K562 (cell line): Measurements from ENCODE around the gene PTH2. TPM values are rescaled to one million over a fixed set of nuclear protein-coding genes. Genes with fewer than 3 reads are reported as not detected.
A peak's percentile ranks its signal among the peaks of the same experiment; 100 is the strongest.

ENCODE experiments used
- CC2D1A ChIP-seq: fragments of 450-650 bp; IDR thresholded peaks from 2 replicates; pipeline ENCODE4 v1.6.1; 2017; ENCODE audit warnings: mild to moderate bottlenecking
- CHD4 ChIP-seq: fragments of 200-600 bp; sonication (generic); IDR thresholded peaks from 3 replicates; pipeline ENCODE4 v1.6.1; 2012; ENCODE audit warnings: low read depth, mild to moderate bottlenecking, mixed read lengths, low read length, inconsistent platforms; ENCODE audit not compliant: insufficient read depth, insufficient replicate concordance, poor library complexity, severe bottlenecking
- COPS2 ChIP-seq: fragments of 450-650 bp; conservative IDR thresholded peaks from 2 replicates; pipeline ENCODE4 v1.6.1; 2016; ENCODE audit warnings: mild to moderate bottlenecking, moderate library complexity
- CREB3L1 ChIP-seq: fragments of 450-650 bp; IDR thresholded peaks from 2 replicates; pipeline ENCODE4 v1.6.1; 2014; ENCODE audit warnings: low read depth, mild to moderate bottlenecking, moderate library complexity, borderline replicate concordance
- CREBBP ChIP-seq: IDR thresholded peaks from one replicate; pipeline ENCODE4 v1.6.1; 2012; ENCODE audit warnings: low read depth, mild to moderate bottlenecking, control low read depth, inconsistent platforms, low read length
- CREM ChIP-seq: IDR thresholded peaks from 2 replicates; pipeline ENCODE4 v1.6.1; 2014; ENCODE audit warnings: antibody characterized with exemption, low read depth
- ETS1 ChIP-seq: conservative IDR thresholded peaks from 2 replicates; pipeline ENCODE4 v1.6.1; 2011; ENCODE audit warnings: low read depth, mild to moderate bottlenecking, low read length; ENCODE audit not compliant: control insufficient read depth
- FOXK2 ChIP-seq, 2 experiments: fragments of 450-650 bp; IDR thresholded peaks in 1 of 2; conservative IDR thresholded peaks in 1 of 2; 2 replicates each; pipeline ENCODE4 v1.6.1; 2016; ENCODE audit warnings: low read depth in 2 of 2, mild to moderate bottlenecking in 1 of 2
- FOXP1 ChIP-seq: sonication (generic); formaldehyde crosslinking; IDR thresholded peaks from 2 replicates; pipeline ENCODE4 v1.8.0; 2022; ENCODE audit warnings: mild to moderate bottlenecking, missing genetic modification reagents
- HCFC1 ChIP-seq: IDR thresholded peaks from 2 replicates; pipeline ENCODE4 v1.6.1; 2012; ENCODE audit warnings: low read depth, low read length, improper control_type of control experiment
- LCOR ChIP-seq: sonication (generic); formaldehyde crosslinking; IDR thresholded peaks from 2 replicates; pipeline ENCODE4 v1.8.0; 2022; ENCODE audit warnings: mild to moderate bottlenecking, missing genetic modification reagents
- MYBL2 ChIP-seq, 2 experiments: fragments of 450-650 bp in 1 of 2; sonication (generic) in 1 of 2; formaldehyde crosslinking in 1 of 2; IDR thresholded peaks; 2 replicates each; pipeline versions ENCODE4 v1.6.1 to v1.8.1; 2017 to 2022; ENCODE audit warnings: borderline replicate concordance in 1 of 2, inconsistent platforms in 1 of 2, low read depth in 1 of 2, mild to moderate bottlenecking in 1 of 2, missing genetic modification reagents in 1 of 2, moderate library complexity in 1 of 2
- NFATC3 ChIP-seq: fragments of 450-650 bp; IDR thresholded peaks from 2 replicates; pipeline ENCODE4 v1.6.1; 2017; ENCODE audit warnings: mild to moderate bottlenecking
- PRDM10 ChIP-seq: fragments of 450-650 bp; IDR thresholded peaks from 2 replicates; pipeline ENCODE4 v1.6.1; 2018; ENCODE audit not compliant: partially characterized antibody
- PRPF4 ChIP-seq: fragments of 200-400 bp; formaldehyde crosslinking; IDR thresholded peaks from one replicate; pipeline ENCODE4 v1.6.1; 2017; ENCODE audit warnings: low read length, low read depth, mild to moderate bottlenecking; ENCODE audit not compliant: insufficient read depth, poor library complexity, severe bottlenecking
- PYGO2 ChIP-seq: fragments of 450-650 bp; IDR thresholded peaks from 2 replicates; pipeline ENCODE4 v1.6.1; 2016; ENCODE audit warnings: mild to moderate bottlenecking, missing genetic modification characterization, moderate library complexity, missing compliant biosample characterization
- RFX7 ChIP-seq: fragments of 250-450 bp; sonication (Bioruptor Pico); IDR thresholded peaks from 2 replicates; pipeline ENCODE4 v1.5.1; 2021; ENCODE audit warnings: mild to moderate bottlenecking
- SIN3B ChIP-seq: fragments of 450-650 bp; IDR thresholded peaks from 2 replicates; pipeline ENCODE4 v1.6.1; 2017; ENCODE audit warnings: low read depth, mild to moderate bottlenecking, moderate library complexity
- SMARCB1 ChIP-seq: IDR thresholded peaks from 2 replicates; pipeline ENCODE4 v1.6.1; 2011; ENCODE audit warnings: improper control_type of control experiment, low read depth; ENCODE audit not compliant: insufficient read length
- SRSF1 ChIP-seq: fragments of 200-400 bp; formaldehyde crosslinking; IDR thresholded peaks from 2 replicates; pipeline ENCODE4 v1.6.1; 2017; ENCODE audit warnings: mild to moderate bottlenecking, low read depth, low read length, moderate library complexity
- SUPT5H ChIP-seq: fragments of 450-650 bp; IDR thresholded peaks from 2 replicates; pipeline ENCODE4 v1.6.1; 2016
- TEAD1 ChIP-seq, 2 experiments: fragments of 450-650 bp in 1 of 2; sonication (generic) in 1 of 2; formaldehyde crosslinking; IDR thresholded peaks; 2 replicates each; pipeline versions ENCODE4 v1.4.0 to v1.8.0; 2020 to 2022; ENCODE audit warnings: mild to moderate bottlenecking in 2 of 2, missing genetic modification reagents in 1 of 2
- ZKSCAN1 ChIP-seq: fragments of 150-350 bp; IDR thresholded peaks from 2 replicates; pipeline ENCODE4 v1.6.1; 2016; ENCODE audit warnings: low read depth, low read length
- polyA plus RNA-seq, 8 experiments: library from polyadenylated mRNA; depleted of rRNA in 4 of 8; stranded (reverse) in 5 of 8; unstranded in 3 of 8; fragments of >200 nt; fragmentation: Nextera tagmentation in 2 of 8; fragmentation: Illumina TruSeq in 1 of 8; extraction: Ambion mirVana in 2 of 8; extraction: Trizol in 1 of 8; gene quantifications; 2 replicates each; pipeline versions ENCODE4 v1.2.1 to v1.2.3, GENCODE V29; 2011 to 2014; ENCODE audit warnings: inconsistent platforms in 1 of 8, missing spikeins in 1 of 8
- total RNA-seq, 7 experiments: library from RNA; depleted of rRNA in 6 of 7; stranded (reverse); fragments of >200 nt in 6 of 7; fragmentation: Illumina TruSeq in 2 of 7; extraction: Trizol in 2 of 7; gene quantifications; 2 replicates each; pipeline versions ENCODE4 v1.2.1 to v1.2.3, GENCODE V29; 2011 to 2021; ENCODE audit warnings: low replicate concordance in 1 of 7

PTH2 gene
- total and polyA plus RNA-seq, 9 of the 15 experiments (the other 6 are each of a cell fraction or from before 2014, with no cell fraction given), result 1.3 TPM; not detected in 8

- TF ChIP-seq HCFC1, result no peak
- TF ChIP-seq ZKSCAN1, result no peak
- TF ChIP-seq PRPF4, result no peak
- TF ChIP-seq PYGO2 (tag), result no peak
- 0 out of 2 replicates have a peak, but pooled peaks have one; percentile 49 for TF ChIP-seq SUPT5H
- 0 out of 2 replicates have a peak, but pooled peaks have one; percentile 38 for TF ChIP-seq ETS1
- TF ChIP-seq PRDM10, result peak; percentile 54
- no peak for TF ChIP-seq SRSF1
- TF ChIP-seq CHD4, result no peak
- TF ChIP-seq SMARCB1, result no peak
- no peak for TF ChIP-seq FOXP1 (CRISPR knock-in tag)
- TF ChIP-seq MYBL2 (IDR thresholded peaks at IDR 0.05; ENCODE audit: low read depth), result no peak
- no peak for TF ChIP-seq MYBL2 (CRISPR knock-in tag; IDR thresholded peaks at IDR 0.05; ENCODE audit: borderline replicate concordance)
- TF ChIP-seq NFATC3, result no peak
- peak; percentile 91 for TF ChIP-seq CC2D1A
- no peak for TF ChIP-seq COPS2
- no peak for TF ChIP-seq CREM
- no peak for TF ChIP-seq RFX7 (CRISPR knock-in tag)
- TF ChIP-seq SIN3B, result 0 out of 2 replicates have a peak, but pooled peaks have one; percentile 33
- no peak for TF ChIP-seq CREBBP
- TF ChIP-seq TEAD1 (CRISPR knock-in tag; IDR thresholded peaks at IDR 0.05), result peak in 1 of 2 experiments; percentile 10; a peak in 1 of 4 replicates
- TF ChIP-seq FOXK2 (conservative IDR thresholded peaks at IDR 0.05 in 1 of 2, IDR thresholded peaks at IDR 0.05 in 1 of 2; ENCODE audit: low read depth in 2 of 2), result no peak
- TF ChIP-seq CREB3L1, result no peak
- 0 out of 2 replicates have a peak, but pooled peaks have one; percentile 14 for TF ChIP-seq LCOR (CRISPR knock-in tag)
Measured at GRCh38 chr19:49442771-49443365, 19.6 kb upstream of the PTH2 start (continued).
